ENCODE measurements around the gene CRISPLD2. TPM values are rescaled to one million over a fixed set of nuclear protein-coding genes. Genes with fewer than 3 reads are reported as not detected.

Gene CRISPLD2
- total RNA-seq, 1 experiment from 2014 or later, result 9.4 TPM

- no peak for TF ChIP-seq ZNF532 (CRISPR knock-in tag; IDR thresholded peaks at IDR 0.05; ENCODE audit: borderline replicate concordance)
Measured at GRCh38 chr16:84955427-84955826, 135.6 kb downstream of the CRISPLD2 start (continued).

GRCh38 chr16:84957192-84957591 is 137.4 kb downstream of the CRISPLD2 start:
- H3K9me3 Mint-ChIP-seq, result no peaks in the 10 kb centered on the region
- TF ChIP-seq ESRRA (CRISPR knock-in tag; IDR thresholded peaks at IDR 0.05; ENCODE audit: borderline replicate concordance) (no peak), ZNF232 (CRISPR knock-in tag; IDR thresholded peaks at IDR 0.05) (no peak), E2F4 (CRISPR knock-in tag; IDR thresholded peaks at IDR 0.05; ENCODE audit: borderline replicate concordance, low read depth) (no peak), SMAD3 (CRISPR knock-in tag; IDR thresholded peaks at IDR 0.05; ENCODE audit: borderline replicate concordance) (no peak), HMGA2 (CRISPR knock-in tag; IDR thresholded peaks at IDR 0.05) (no peak), MYBL2 (CRISPR knock-in tag; IDR thresholded peaks at IDR 0.05) (no peak), FOXP4 (CRISPR knock-in tag; IDR thresholded peaks at IDR 0.05) (no peak), CBFB (CRISPR knock-in tag; IDR thresholded peaks at IDR 0.05; ENCODE audit: low read depth) (no peak), FOXP1 (CRISPR knock-in tag; IDR thresholded peaks at IDR 0.05; ENCODE audit: borderline replicate concordance) (no peak), TP53 (CRISPR knock-in tag; IDR thresholded peaks at IDR 0.05) (no peak), PRRX2 (CRISPR knock-in tag; IDR thresholded peaks at IDR 0.05) (no peak), ATF2 (CRISPR knock-in tag; IDR thresholded peaks at IDR 0.05; ENCODE audit: borderline replicate concordance, low read depth) (no peak), CREB1 (CRISPR knock-in tag; IDR thresholded peaks at IDR 0.05) (no peak), ETV6 (CRISPR knock-in tag; IDR thresholded peaks at IDR 0.05) (no peak)
- H3K27ac Mint-ChIP-seq, result no peak overlapping the region
- DNase-seq (ENCODE audit: low spot score) (no peak), ATAC-seq (no peak)
- H3K4me3 Mint-ChIP-seq, result no peak overlapping the region
- ChIA-PET CTCF (interaction anchor here (0.7 kb wide), 1 partner anchor 144 kb away, joined by 3 read pairs; no protein-coding TSS in a partner anchor), POLR2A (no interaction called here)
- H3K36me3 Mint-ChIP-seq, result no peaks in the 10 kb centered on the region
- no peaks in the 10 kb centered on the region for H3K4me1 Mint-ChIP-seq
- H3K27me3 Mint-ChIP-seq (ENCODE audit: low read depth), result no peaks in the 10 kb centered on the region

GRCh38 chr16:84957792-84958191 is 138.0 kb downstream of the CRISPLD2 start:
- no peak overlapping the region for H3K4me3 Mint-ChIP-seq
- H3K36me3 Mint-ChIP-seq, result no peaks in the 10 kb centered on the region
- peaks cover 1% of the 10 kb centered on the region for H3K4me1 Mint-ChIP-seq
- H3K9me3 Mint-ChIP-seq, result no peaks in the 10 kb centered on the region
- ChIA-PET POLR2A (no interaction called here), CTCF (no interaction called here)
- H3K27me3 Mint-ChIP-seq (ENCODE audit: low read depth), result no peaks in the 10 kb centered on the region
- ATAC-seq (no peak), DNase-seq (ENCODE audit: low spot score) (no peak)
- no peak overlapping the region for H3K27ac Mint-ChIP-seq
- peak; percentile 58; the same call in 1 of the 2 replicates for TF ChIP-seq USF1 (CRISPR knock-in tag; IDR thresholded peaks at IDR 0.05)
- TF ChIP-seq NFYB (CRISPR knock-in tag; conservative IDR thresholded peaks at IDR 0.05; ENCODE audit: low read depth), result peak; percentile 36; the same call in 1 of the 2 replicates
- no peak for TF ChIP-seq IRF1 (CRISPR knock-in tag; IDR thresholded peaks at IDR 0.05)

All from WTC11 (cell line).